HL-60 (cell line): Measurements from ENCODE around the gene SHOC2.

Experiments
- POLR2AphosphoS5 ChIP-seq: IDR thresholded peaks from 2 replicates; pipeline ENCODE4 v1.6.1; 2012; ENCODE audit warnings: low read depth
- TF ChIP-seq, protein P1 (sequence below): IDR thresholded peaks from one replicate; pipeline ENCODE4 v1.5.1; 2011; ENCODE audit warnings: low read length, control low read depth, inconsistent platforms; ENCODE audit not compliant: insufficient read depth
- TF ChIP-seq, protein P2 (sequence below): IDR thresholded peaks from 2 replicates; pipeline ENCODE4 v1.6.1; 2012; ENCODE audit warnings: low read depth; ENCODE audit not compliant: insufficient replicate concordance

DNA sequence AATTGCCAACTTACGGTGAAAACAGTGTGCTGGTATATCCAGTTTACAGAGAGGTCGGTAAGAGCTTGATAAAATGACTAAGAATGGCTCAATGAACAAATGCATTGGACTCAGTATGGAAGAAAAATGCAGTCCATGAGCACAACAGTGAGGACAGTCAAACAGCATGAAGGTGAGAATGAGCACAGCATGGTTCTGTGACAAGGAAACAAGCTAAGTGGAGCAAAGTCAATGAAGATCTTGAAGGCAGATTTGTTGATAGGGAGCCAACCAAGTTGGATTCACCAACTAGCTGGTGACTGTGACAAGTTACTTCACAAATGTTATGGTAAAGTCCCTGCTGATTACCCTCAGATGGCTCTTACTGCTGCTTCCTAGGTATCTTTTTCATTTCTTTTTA, 75.9 kb downstream of the SHOC2 start:
- TF ChIP-seq POLR2AphosphoS5: no peak
- TF ChIP-seq, protein P1, sequence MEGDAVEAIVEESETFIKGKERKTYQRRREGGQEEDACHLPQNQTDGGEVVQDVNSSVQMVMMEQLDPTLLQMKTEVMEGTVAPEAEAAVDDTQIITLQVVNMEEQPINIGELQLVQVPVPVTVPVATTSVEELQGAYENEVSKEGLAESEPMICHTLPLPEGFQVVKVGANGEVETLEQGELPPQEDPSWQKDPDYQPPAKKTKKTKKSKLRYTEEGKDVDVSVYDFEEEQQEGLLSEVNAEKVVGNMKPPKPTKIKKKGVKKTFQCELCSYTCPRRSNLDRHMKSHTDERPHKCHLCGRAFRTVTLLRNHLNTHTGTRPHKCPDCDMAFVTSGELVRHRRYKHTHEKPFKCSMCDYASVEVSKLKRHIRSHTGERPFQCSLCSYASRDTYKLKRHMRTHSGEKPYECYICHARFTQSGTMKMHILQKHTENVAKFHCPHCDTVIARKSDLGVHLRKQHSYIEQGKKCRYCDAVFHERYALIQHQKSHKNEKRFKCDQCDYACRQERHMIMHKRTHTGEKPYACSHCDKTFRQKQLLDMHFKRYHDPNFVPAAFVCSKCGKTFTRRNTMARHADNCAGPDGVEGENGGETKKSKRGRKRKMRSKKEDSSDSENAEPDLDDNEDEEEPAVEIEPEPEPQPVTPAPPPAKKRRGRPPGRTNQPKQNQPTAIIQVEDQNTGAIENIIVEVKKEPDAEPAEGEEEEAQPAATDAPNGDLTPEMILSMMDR: no peak
- TF ChIP-seq, protein P2, sequence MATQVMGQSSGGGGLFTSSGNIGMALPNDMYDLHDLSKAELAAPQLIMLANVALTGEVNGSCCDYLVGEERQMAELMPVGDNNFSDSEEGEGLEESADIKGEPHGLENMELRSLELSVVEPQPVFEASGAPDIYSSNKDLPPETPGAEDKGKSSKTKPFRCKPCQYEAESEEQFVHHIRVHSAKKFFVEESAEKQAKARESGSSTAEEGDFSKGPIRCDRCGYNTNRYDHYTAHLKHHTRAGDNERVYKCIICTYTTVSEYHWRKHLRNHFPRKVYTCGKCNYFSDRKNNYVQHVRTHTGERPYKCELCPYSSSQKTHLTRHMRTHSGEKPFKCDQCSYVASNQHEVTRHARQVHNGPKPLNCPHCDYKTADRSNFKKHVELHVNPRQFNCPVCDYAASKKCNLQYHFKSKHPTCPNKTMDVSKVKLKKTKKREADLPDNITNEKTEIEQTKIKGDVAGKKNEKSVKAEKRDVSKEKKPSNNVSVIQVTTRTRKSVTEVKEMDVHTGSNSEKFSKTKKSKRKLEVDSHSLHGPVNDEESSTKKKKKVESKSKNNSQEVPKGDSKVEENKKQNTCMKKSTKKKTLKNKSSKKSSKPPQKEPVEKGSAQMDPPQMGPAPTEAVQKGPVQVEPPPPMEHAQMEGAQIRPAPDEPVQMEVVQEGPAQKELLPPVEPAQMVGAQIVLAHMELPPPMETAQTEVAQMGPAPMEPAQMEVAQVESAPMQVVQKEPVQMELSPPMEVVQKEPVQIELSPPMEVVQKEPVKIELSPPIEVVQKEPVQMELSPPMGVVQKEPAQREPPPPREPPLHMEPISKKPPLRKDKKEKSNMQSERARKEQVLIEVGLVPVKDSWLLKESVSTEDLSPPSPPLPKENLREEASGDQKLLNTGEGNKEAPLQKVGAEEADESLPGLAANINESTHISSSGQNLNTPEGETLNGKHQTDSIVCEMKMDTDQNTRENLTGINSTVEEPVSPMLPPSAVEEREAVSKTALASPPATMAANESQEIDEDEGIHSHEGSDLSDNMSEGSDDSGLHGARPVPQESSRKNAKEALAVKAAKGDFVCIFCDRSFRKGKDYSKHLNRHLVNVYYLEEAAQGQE: no peak
